ENCODE data around the gene ZNF366. TPM values are rescaled to one million over a fixed set of nuclear protein-coding genes. Genes with fewer than 3 reads are reported as not detected.

The ZNF366 gene
- total and polyA plus RNA-seq, 2 of the 13 experiments (the other 11 are each of a cell fraction or from before 2014, with no cell fraction given), result not detected

DNA sequence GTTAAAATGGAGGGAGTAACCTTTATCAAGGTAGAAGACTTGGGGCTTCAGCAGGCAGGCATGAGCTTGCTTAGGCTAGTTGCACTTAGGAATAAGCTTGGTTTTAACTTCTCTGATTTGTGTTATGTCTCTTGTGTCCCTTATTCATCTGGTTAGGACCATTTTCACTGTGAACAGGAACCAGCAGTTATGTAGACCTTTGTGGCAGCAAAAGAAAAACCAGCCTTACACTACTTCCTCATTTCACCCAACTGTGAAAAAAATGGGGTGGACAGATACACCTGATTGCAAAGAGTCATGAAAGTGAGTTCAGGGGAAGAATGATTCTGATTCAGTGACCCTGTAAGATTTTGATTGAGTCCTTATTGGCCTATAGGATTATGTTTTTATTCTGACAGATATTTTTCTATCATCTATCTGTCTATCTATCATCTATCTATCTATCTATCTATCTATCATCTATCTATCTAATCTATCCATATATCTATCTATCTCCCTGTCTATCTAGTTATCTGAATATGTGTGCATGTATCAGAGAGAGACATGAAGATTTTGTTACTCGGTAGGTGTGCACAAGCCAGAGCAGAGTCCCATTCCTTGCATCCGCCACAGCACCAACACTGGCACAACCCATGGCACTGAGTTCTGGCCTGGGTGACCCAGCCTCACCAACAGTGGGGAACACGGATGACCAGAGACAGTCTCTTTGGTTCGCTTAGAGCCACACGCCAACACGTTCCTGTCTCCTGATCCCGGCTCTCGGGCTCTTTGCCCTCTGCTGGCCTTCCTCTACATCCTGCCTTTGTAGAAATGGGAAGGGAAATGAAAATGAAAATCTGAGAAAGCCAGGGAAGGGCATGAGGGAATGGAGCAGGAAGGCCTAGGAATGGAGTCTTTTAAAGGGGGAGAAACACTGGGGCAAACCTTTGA is 1.3 kb upstream of the ZNF366 start:
- Histone ChIP-seq H3K36me3 (replicated peaks in 1 of 2; ENCODE audit: control insufficient read depth in 1 of 2, insufficient read depth in 2 of 2, low read length in 2 of 2) (no peaks in the 10 kb centered on the region), H3K79me2 (ENCODE audit: insufficient read depth, low read length) (no peaks in the 10 kb centered on the region), H3K4me3 (replicated peaks in 1 of 3; ENCODE audit: insufficient read depth in 1 of 3, low read depth in 2 of 3, low read length in 3 of 3) (no peak overlapping the region), H3K9ac (ENCODE audit: insufficient read depth, low read depth, low read length) (no peak overlapping the region), H3K27me3 (ENCODE audit: control insufficient read depth in 1 of 2, insufficient read depth in 2 of 2, low read length in 2 of 2) (peaks cover 2 to 34% of the 10 kb centered on the region in 2 experiments; a peak in 4 of 5 replicates), H3K4me2 (ENCODE audit: low read depth, low read length) (no peak overlapping the region), H4K20me1 (ENCODE audit: insufficient read depth, low read length) (no peaks in the 10 kb centered on the region), H2AFZ (ENCODE audit: low read length) (no peak overlapping the region), H3K27ac (ENCODE audit: extremely low read length, insufficient read depth, low read length) (no peak overlapping the region), H3K4me1 (ENCODE audit: insufficient read depth, low read length) (no peaks in the 10 kb centered on the region), H3K9me3 (ENCODE audit: low read length) (no peaks in the 10 kb centered on the region)
- in situ Hi-C loops (cut with HindIII; ENCODE audit: extremely low pct_ligation_motif_present, low pct_unique_long_range_greater_than_20kb), result no loop called here
- WGBS (ENCODE audit: low lambda C conversion rate), result 39% methylated on average over 8 of the region's 8 CpGs
- DNase-seq (ENCODE audit: low spot score) (no peak), ATAC-seq (no peak), FAIRE-seq (no peak)
- no peak for TF ChIP-seq ZNF772 (CRISPR knock-in tag; IDR thresholded peaks at IDR 0.05)
- TF ChIP-seq NR2F6 (IDR thresholded peaks at IDR 0.05), result no peak
- TF ChIP-seq NR2F6 (CRISPR knock-in tag; IDR thresholded peaks at IDR 0.05), result no peak
- no peak for TF ChIP-seq CREB3 (CRISPR knock-in tag; IDR thresholded peaks at IDR 0.05)
- no peak for TF ChIP-seq POLR2A (IDR thresholded peaks at IDR 0.05; ENCODE audit: insufficient read depth in 1 of 2, low read depth in 2 of 2, low read length in 2 of 2)
- TF ChIP-seq, protein P1, sequence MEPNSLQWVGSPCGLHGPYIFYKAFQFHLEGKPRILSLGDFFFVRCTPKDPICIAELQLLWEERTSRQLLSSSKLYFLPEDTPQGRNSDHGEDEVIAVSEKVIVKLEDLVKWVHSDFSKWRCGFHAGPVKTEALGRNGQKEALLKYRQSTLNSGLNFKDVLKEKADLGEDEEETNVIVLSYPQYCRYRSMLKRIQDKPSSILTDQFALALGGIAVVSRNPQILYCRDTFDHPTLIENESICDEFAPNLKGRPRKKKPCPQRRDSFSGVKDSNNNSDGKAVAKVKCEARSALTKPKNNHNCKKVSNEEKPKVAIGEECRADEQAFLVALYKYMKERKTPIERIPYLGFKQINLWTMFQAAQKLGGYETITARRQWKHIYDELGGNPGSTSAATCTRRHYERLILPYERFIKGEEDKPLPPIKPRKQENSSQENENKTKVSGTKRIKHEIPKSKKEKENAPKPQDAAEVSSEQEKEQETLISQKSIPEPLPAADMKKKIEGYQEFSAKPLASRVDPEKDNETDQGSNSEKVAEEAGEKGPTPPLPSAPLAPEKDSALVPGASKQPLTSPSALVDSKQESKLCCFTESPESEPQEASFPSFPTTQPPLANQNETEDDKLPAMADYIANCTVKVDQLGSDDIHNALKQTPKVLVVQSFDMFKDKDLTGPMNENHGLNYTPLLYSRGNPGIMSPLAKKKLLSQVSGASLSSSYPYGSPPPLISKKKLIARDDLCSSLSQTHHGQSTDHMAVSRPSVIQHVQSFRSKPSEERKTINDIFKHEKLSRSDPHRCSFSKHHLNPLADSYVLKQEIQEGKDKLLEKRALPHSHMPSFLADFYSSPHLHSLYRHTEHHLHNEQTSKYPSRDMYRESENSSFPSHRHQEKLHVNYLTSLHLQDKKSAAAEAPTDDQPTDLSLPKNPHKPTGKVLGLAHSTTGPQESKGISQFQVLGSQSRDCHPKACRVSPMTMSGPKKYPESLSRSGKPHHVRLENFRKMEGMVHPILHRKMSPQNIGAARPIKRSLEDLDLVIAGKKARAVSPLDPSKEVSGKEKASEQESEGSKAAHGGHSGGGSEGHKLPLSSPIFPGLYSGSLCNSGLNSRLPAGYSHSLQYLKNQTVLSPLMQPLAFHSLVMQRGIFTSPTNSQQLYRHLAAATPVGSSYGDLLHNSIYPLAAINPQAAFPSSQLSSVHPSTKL (CRISPR knock-in tag; IDR thresholded peaks at IDR 0.05), result no peak
- TF ChIP-seq, protein P2, sequence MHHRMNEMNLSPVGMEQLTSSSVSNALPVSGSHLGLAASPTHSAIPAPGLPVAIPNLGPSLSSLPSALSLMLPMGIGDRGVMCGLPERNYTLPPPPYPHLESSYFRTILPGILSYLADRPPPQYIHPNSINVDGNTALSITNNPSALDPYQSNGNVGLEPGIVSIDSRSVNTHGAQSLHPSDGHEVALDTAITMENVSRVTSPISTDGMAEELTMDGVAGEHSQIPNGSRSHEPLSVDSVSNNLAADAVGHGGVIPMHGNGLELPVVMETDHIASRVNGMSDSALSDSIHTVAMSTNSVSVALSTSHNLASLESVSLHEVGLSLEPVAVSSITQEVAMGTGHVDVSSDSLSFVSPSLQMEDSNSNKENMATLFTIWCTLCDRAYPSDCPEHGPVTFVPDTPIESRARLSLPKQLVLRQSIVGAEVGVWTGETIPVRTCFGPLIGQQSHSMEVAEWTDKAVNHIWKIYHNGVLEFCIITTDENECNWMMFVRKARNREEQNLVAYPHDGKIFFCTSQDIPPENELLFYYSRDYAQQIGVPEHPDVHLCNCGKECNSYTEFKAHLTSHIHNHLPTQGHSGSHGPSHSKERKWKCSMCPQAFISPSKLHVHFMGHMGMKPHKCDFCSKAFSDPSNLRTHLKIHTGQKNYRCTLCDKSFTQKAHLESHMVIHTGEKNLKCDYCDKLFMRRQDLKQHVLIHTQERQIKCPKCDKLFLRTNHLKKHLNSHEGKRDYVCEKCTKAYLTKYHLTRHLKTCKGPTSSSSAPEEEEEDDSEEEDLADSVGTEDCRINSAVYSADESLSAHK (CRISPR knock-in tag; IDR thresholded peaks at IDR 0.05; ENCODE audit: borderline replicate concordance), result no peak
- no peak for TF ChIP-seq ZNF567 (CRISPR knock-in tag; IDR thresholded peaks at IDR 0.05; ENCODE audit: borderline replicate concordance)
- no peak for TF ChIP-seq ZNF678 (CRISPR knock-in tag; IDR thresholded peaks at IDR 0.05)
- no peak for TF ChIP-seq HMG20B (CRISPR knock-in tag; conservative IDR thresholded peaks at IDR 0.05)
- TF ChIP-seq TBL1XR1 (IDR thresholded peaks at IDR 0.05; ENCODE audit: borderline replicate concordance, low read length, partially characterized antibody), result no peak
- no peak for TF ChIP-seq ZNF543 (CRISPR knock-in tag; IDR thresholded peaks at IDR 0.05)
- TF ChIP-seq MIER3 (CRISPR knock-in tag; IDR thresholded peaks at IDR 0.05; ENCODE audit: borderline replicate concordance), result no peak
- no peak for TF ChIP-seq TSC22D2 (CRISPR knock-in tag; IDR thresholded peaks at IDR 0.05; ENCODE audit: borderline replicate concordance)
- TF ChIP-seq RBM22 (optimal IDR thresholded peaks at IDR 0.05; ENCODE audit: low read length), result no peak
- no peak for TF ChIP-seq KDM3A (CRISPR knock-in tag; IDR thresholded peaks at IDR 0.05; ENCODE audit: low read depth)
- TF ChIP-seq MXD4 (CRISPR knock-in tag; IDR thresholded peaks at IDR 0.05), result no peak
- no peak for TF ChIP-seq ZNF138 (CRISPR knock-in tag; IDR thresholded peaks at IDR 0.05; ENCODE audit: low read depth)
- intact Hi-C loops (cut with micrococcal nuclease; ENCODE audit: unreplicated experiment), result no loop called here
- POLR2A ChIA-PET, result no interaction called here
- CTCF ChIA-PET (ENCODE audit: low intra/inter-chr PET ratio, low total read pairs), result no interaction called here
- no TSS peak for BruUV-seq (replicated peaks)

All from HepG2 (cell line).